ENCODE results near the gene SSU72.

Gene SSU72

DNA sequence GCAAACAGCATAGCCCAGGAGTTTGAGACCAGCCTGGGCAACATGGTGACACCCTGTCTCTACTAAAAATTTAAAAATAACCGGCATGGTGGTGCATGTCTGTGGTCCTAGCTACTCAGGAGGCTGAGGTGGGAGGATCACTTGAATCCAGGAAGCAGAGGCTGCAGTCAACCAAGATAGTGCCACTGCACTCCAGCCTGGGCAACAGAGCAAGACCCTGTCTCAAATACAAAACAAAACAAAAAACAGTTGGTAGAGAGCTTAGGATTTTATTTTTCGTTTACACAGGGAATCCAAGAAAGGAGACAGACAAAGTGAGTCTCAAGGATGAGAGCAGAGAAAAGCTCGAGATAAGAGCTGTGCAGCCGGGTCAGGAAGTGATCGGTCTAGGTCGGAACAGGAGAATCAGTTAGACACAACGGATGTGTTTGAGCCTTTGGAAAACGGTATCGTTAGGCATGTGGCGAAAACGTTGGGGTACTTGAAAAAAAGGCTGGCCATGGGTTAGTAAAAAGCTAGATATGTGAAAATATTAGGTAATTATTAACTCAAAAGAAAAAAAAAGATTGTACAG lies 38.9 kb upstream of the SSU72 start:
- Histone ChIP-seq H3K4me2 (peak overlapping the region; percentile 99; the same call in 1 of the 2 replicates), H4K20me1 (ENCODE audit: insufficient read depth) (no peaks in the 10 kb centered on the region), H2AFZ (ENCODE audit: low read depth) (no peak overlapping the region), H3K4me1 (ENCODE audit: low read depth, poor library complexity, severe bottlenecking) (peaks cover 38% of the 10 kb centered on the region), H3K36me3 (ENCODE audit: insufficient read depth) (no peaks in the 10 kb centered on the region), H3K9ac (no peak overlapping the region), H3K27ac (no peak overlapping the region), H3K79me2 (ENCODE audit: insufficient read depth, low read depth) (no peaks in the 10 kb centered on the region), H3K4me3 (IDR thresholded peaks at IDR 0.05; ENCODE audit: insufficient read depth, low read depth, low read length) (peak overlapping the region; percentile 18), H3K27me3 (ENCODE audit: insufficient read depth, low read depth) (no peaks in the 10 kb centered on the region)
- TF ChIP-seq, protein P1, sequence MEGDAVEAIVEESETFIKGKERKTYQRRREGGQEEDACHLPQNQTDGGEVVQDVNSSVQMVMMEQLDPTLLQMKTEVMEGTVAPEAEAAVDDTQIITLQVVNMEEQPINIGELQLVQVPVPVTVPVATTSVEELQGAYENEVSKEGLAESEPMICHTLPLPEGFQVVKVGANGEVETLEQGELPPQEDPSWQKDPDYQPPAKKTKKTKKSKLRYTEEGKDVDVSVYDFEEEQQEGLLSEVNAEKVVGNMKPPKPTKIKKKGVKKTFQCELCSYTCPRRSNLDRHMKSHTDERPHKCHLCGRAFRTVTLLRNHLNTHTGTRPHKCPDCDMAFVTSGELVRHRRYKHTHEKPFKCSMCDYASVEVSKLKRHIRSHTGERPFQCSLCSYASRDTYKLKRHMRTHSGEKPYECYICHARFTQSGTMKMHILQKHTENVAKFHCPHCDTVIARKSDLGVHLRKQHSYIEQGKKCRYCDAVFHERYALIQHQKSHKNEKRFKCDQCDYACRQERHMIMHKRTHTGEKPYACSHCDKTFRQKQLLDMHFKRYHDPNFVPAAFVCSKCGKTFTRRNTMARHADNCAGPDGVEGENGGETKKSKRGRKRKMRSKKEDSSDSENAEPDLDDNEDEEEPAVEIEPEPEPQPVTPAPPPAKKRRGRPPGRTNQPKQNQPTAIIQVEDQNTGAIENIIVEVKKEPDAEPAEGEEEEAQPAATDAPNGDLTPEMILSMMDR (conservative IDR thresholded peaks at IDR 0.05; ENCODE audit: low read depth, low read length) = no peak

DNA sequence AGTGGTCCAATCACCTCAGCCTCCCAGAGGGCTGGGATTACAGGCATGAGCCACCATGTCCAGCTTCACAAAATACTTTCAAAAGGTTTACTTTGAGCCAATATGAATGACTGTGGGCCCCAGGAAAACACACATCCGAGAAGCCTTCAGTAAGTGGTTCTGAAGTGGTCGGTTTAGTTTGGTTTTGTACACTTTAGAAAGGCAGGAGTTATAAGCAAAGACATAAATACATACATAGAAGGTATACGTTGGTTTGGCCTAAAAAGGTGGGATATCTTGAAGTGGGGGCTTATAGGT lies 37.4 kb upstream of the SSU72 start:
- Histone ChIP-seq H3K4me3 (IDR thresholded peaks at IDR 0.05; ENCODE audit: insufficient read depth, low read depth, low read length) (no peak overlapping the region), H3K4me2 (no peak overlapping the region)

DNA sequence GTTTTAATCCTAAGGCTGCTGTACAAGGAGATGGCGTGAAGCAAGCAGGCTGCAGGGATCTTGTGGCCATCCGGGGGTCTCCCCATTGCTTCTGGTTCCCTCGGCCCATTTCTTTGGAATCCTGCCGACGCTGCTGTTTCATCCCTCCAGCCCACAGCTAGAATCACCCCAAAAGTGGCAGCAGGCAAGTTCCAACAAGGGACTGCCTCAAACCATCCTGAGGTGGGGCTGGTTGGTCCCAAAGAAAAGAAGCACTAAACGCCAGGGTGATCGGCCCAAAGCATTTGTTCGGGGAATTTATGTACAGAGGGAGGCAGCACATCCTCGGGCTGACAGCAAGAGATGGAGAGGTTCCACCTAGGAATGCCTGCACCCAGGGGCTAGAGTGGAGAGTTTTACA lies 36.1 kb upstream of the SSU72 start:
- Histone ChIP-seq H3K4me3 (IDR thresholded peaks at IDR 0.05; ENCODE audit: insufficient read depth, low read depth, low read length) (peak overlapping the region; percentile 49), H3K27me3 (ENCODE audit: insufficient read depth, low read depth) (no peaks in the 10 kb centered on the region), H3K4me1 (ENCODE audit: low read depth, poor library complexity, severe bottlenecking) (peaks cover 30% of the 10 kb centered on the region), H3K27ac (no peak overlapping the region; the same call in 1 of the 2 replicates), H4K20me1 (ENCODE audit: insufficient read depth) (no peaks in the 10 kb centered on the region), H2AFZ (ENCODE audit: low read depth) (no peak overlapping the region), H3K36me3 (ENCODE audit: insufficient read depth) (no peaks in the 10 kb centered on the region), H3K9ac (peak overlapping the region; percentile 20; the same call in 1 of the 2 replicates), H3K4me2 (peak overlapping the region; percentile 43; the same call in 1 of the 2 replicates), H3K79me2 (ENCODE audit: insufficient read depth, low read depth) (no peaks in the 10 kb centered on the region)
- TF ChIP-seq, protein P1 (conservative IDR thresholded peaks at IDR 0.05; ENCODE audit: low read depth, low read length) = no peak

More for the DNA sequence above, 37.4 kb upstream of the SSU72 start:
- no peaks in the 10 kb centered on the region for H3K36me3 ChIP-seq (ENCODE audit: insufficient read depth)
- TF ChIP-seq, protein P1 (conservative IDR thresholded peaks at IDR 0.05; ENCODE audit: low read depth, low read length) = no peak
- no peak overlapping the region for H3K27ac ChIP-seq
- H3K79me2 ChIP-seq (ENCODE audit: insufficient read depth, low read depth) = no peaks in the 10 kb centered on the region
- no peak overlapping the region for H2AFZ ChIP-seq (ENCODE audit: low read depth)
- no peak overlapping the region for H3K9ac ChIP-seq
- no peaks in the 10 kb centered on the region for H4K20me1 ChIP-seq (ENCODE audit: insufficient read depth)
- H3K27me3 ChIP-seq (ENCODE audit: insufficient read depth, low read depth) = no peaks in the 10 kb centered on the region
- H3K4me1 ChIP-seq (ENCODE audit: low read depth, poor library complexity, severe bottlenecking) = peaks cover 35% of the 10 kb centered on the region

DNA sequence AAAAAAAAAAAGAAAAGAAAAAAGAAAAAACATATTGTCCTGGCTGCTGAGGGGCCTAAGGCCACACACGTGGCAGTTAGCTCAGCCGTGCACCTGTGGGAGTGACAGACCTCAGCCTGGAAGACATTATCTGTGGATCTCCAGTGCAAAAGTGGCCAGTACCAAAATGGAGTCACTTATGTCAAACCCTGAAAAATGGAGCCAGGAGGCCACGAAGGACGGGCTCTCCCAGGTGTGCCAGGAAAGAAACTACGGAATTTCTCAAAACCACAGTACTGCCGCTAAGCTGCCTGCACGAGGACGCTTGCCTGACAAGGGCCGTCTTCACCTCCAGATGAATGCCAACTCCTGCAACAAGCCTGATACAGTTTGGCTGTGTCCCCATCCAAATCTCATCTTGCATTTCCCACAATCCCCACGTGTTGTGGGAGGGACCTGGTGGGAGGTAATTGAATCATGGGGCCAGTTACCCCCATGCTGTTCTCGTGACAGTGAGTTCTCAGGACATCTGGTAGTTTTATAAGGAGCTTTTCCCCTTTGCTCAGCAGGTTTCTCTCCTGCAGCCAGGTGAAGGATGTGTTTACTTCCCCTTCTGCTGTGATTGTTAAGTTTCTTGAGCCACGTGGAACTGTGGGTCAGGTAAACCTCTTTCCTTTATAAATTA lies 35.3 kb upstream of the SSU72 start:
- Histone ChIP-seq H3K4me3 (IDR thresholded peaks at IDR 0.05; ENCODE audit: insufficient read depth, low read depth, low read length) (peak overlapping the region; percentile 49), H3K4me1 (ENCODE audit: low read depth, poor library complexity, severe bottlenecking) (peaks cover 30% of the 10 kb centered on the region), H2AFZ (ENCODE audit: low read depth) (peak overlapping the region; percentile 55), H3K36me3 (ENCODE audit: insufficient read depth) (no peaks in the 10 kb centered on the region), H3K79me2 (ENCODE audit: insufficient read depth, low read depth) (no peaks in the 10 kb centered on the region), H3K4me2 (peak overlapping the region; percentile 43; the same call in 1 of the 2 replicates), H3K9ac (peak overlapping the region; percentile 20; the same call in 1 of the 2 replicates), H4K20me1 (ENCODE audit: insufficient read depth) (no peaks in the 10 kb centered on the region), H3K27me3 (ENCODE audit: insufficient read depth, low read depth) (no peaks in the 10 kb centered on the region), H3K27ac (peak overlapping the region; percentile 17; the same call in 1 of the 2 replicates)
- TF ChIP-seq, protein P1 (conservative IDR thresholded peaks at IDR 0.05; ENCODE audit: low read depth, low read length) = no peak
